ENCODE results near the gene TDRKH.

Gene TDRKH

GRCh38 chr1:151823175-151823574 is 32.9 kb upstream of the TDRKH start:
- DNase-seq, result no peak

GRCh38 chr1:151822404-151822803 is 32.1 kb upstream of the TDRKH start:
- peak; percentile 76 to 82 for DNase-seq

GRCh38 chr1:151820940-151821339 is 30.6 kb upstream of the TDRKH start:
- no peak for DNase-seq

- peak in 1 of 2 experiments; percentile 63 for DNase-seq
Observed at GRCh38 chr1:151819976-151820623, 29.8 kb upstream of the TDRKH start.

- DNase-seq, result no peak
Observed at GRCh38 chr1:151819227-151819835, 29.0 kb upstream of the TDRKH start.

GRCh38 chr1:151817353-151817730 is 27.0 kb upstream of the TDRKH start:
- DNase-seq, result no peak

- DNase-seq, result no peak
Observed at GRCh38 chr1:151816548-151817352, 26.4 kb upstream of the TDRKH start.

GRCh38 chr1:151815716-151816327 is 25.5 kb upstream of the TDRKH start:
- no peak for DNase-seq

GRCh38 chr1:151814971-151815545 is 24.8 kb upstream of the TDRKH start:
- no peak for DNase-seq

- DNase-seq, result no peak
Observed at GRCh38 chr1:151814426-151814825, 24.1 kb upstream of the TDRKH start.

- no peak for DNase-seq
Observed at GRCh38 chr1:151813271-151813977, 23.1 kb upstream of the TDRKH start.

GRCh38 chr1:151811181-151811580 is 20.9 kb upstream of the TDRKH start:
- no peak for DNase-seq

GRCh38 chr1:151809985-151810556 is 19.8 kb upstream of the TDRKH start:
- no peak for DNase-seq

- peak in 1 of 2 experiments; percentile 7 for DNase-seq
Observed at GRCh38 chr1:151809290-151809984, 19.1 kb upstream of the TDRKH start.

GRCh38 chr1:151807766-151808165 is 17.5 kb upstream of the TDRKH start:
- no peak for DNase-seq

GRCh38 chr1:151807131-151807530 is 16.8 kb upstream of the TDRKH start:
- no peak for DNase-seq

GRCh38 chr1:151806170-151806569 is 15.9 kb upstream of the TDRKH start:
- peak in 1 of 2 experiments; percentile 11 for DNase-seq

GRCh38 chr1:151805066-151805820 is 14.9 kb upstream of the TDRKH start, which contains the start of gene LINGO4:
Gene LINGO4 (minus strand): TSS chr1:151805419. CDS start chr1:151802704, 2,715 bp downstream.
- DNase-seq, result no peak

GRCh38 chr1:151803915-151804314 is 13.6 kb upstream of the TDRKH start:
- no peak for DNase-seq

GRCh38 chr1:151803164-151803563 is 12.9 kb upstream of the TDRKH start:
- no peak for DNase-seq

- DNase-seq, result no peak
Observed at GRCh38 chr1:151802372-151802771, 12.1 kb upstream of the TDRKH start.

Data from activated T-cell treated with anti-CD3 and anti-CD28 coated beads, Interleukin-2, amount 50 U/mL, for 48 hours (primary cell).